D721Med (cell line): ENCODE data around the gene SLC34A3.

Experiments used
- DNase-seq: peaks from one replicate; pipeline ENCODE4 v3.0.0; 2011; ENCODE audit warnings: low spot score; ENCODE audit not compliant: insufficient read length
- FAIRE-seq: peaks from 2 replicates; lab custom pipeline; 2011; peaks lifted over from hg19 to GRCh38; lab: Jason Lieb, UNC
- CTCF ChIP-seq: IDR thresholded peaks from 2 replicates; pipeline ENCODE4 v1.5.1; 2012; ENCODE audit warnings: mild to moderate bottlenecking, control low read depth; ENCODE audit not compliant: insufficient read depth; ENCODE audit errors: missing control alignments

The SLC34A3 gene

GRCh38 chr9:137227853-137228505 lies 2.7 kb upstream of the SLC34A3 start:
- FAIRE-seq (no peak), DNase-seq (no peak)
- no peak for TF ChIP-seq CTCF

- no peak for TF ChIP-seq CTCF
- DNase-seq (no peak), FAIRE-seq (no peak)
Measured at GRCh38 chr9:137228506-137228967, 2.2 kb upstream of the SLC34A3 start.

GRCh38 chr9:137228968-137229896 lies 1.5 kb upstream of the SLC34A3 start:
- FAIRE-seq (no peak), DNase-seq (no peak)
- no peak for TF ChIP-seq CTCF

- no peak for TF ChIP-seq CTCF
- DNase-seq (no peak), FAIRE-seq (no peak)
Measured at GRCh38 chr9:137229903-137230704, 597 bp upstream of the SLC34A3 start.

GRCh38 chr9:137231372-137232039 lies 805 bp downstream of the SLC34A3 start:
- no peak for TF ChIP-seq CTCF
- no peak for FAIRE-seq

GRCh38 chr9:137232101-137232500 lies 1.4 kb downstream of the SLC34A3 start:
- TF ChIP-seq CTCF: no peak
- FAIRE-seq (no peak), DNase-seq (no peak)

More at GRCh38 chr9:137231372-137232039, 805 bp downstream of the SLC34A3 start:
- DNase-seq: no peak
